Skeletal muscle tissue (tissue), 4 donors: ENCODE data around the gene BPGM. TPM values are rescaled to one million over a fixed set of nuclear protein-coding genes. Genes with fewer than 3 reads are reported as not detected.
"Not testable (repeated sequence)": the region's sequence is repeated elsewhere in the genome, so short reads cannot be mapped to it uniquely, and the experiment has no call there.

Experiments
- H3K27ac ChIP-seq: one replicate; pipeline ENCODE4 v1.7.0; 2013; ENCODE audit warnings: mild to moderate bottlenecking, low read depth, low read length, inconsistent platforms
- H3K27me3 ChIP-seq, 3 donors: one replicate each; pipeline ENCODE4 v1.7.0; 2013; ENCODE audit warnings: low read length in 3 of 3; ENCODE audit not compliant: control insufficient read depth in 3 of 3, insufficient read depth in 3 of 3
- H3K36me3 ChIP-seq, 3 donors: one replicate each; pipeline ENCODE4 v1.7.0; 2013; ENCODE audit warnings: low read length in 3 of 3; ENCODE audit not compliant: control insufficient read depth in 3 of 3, insufficient read depth in 3 of 3
- H3K4me1 ChIP-seq, 3 donors: one replicate each; pipeline ENCODE4 v1.7.0; 2013; ENCODE audit warnings: low read length in 3 of 3, mild to moderate bottlenecking in 3 of 3; ENCODE audit not compliant: control insufficient read depth in 3 of 3, insufficient read depth in 3 of 3
- H3K4me3 ChIP-seq, 3 donors: one replicate each; pipeline ENCODE4 v1.7.0; 2013; ENCODE audit warnings: low read length in 3 of 3
- H3K9ac ChIP-seq, 3 donors: one replicate each; pipeline ENCODE4 v1.7.0; 2013; ENCODE audit warnings: low read length in 3 of 3, mild to moderate bottlenecking in 3 of 3, moderate library complexity in 2 of 3, low read depth in 1 of 3
- H3K9me3 ChIP-seq, 3 donors: one replicate each; pipeline ENCODE4 v1.7.0; 2013; ENCODE audit warnings: low read length in 3 of 3; ENCODE audit not compliant: control insufficient read depth in 3 of 3
- total RNA-seq: library from RNA; depleted of rRNA; stranded (reverse); fragments of >200 nt; gene quantifications from one replicate; pipeline ENCODE4 v1.2.3, GENCODE V29; 2014
- donor health status: Osteomylitis.

Gene BPGM
- total RNA-seq, 1 donor from 2014 or later, result 92.9 TPM

DNA sequence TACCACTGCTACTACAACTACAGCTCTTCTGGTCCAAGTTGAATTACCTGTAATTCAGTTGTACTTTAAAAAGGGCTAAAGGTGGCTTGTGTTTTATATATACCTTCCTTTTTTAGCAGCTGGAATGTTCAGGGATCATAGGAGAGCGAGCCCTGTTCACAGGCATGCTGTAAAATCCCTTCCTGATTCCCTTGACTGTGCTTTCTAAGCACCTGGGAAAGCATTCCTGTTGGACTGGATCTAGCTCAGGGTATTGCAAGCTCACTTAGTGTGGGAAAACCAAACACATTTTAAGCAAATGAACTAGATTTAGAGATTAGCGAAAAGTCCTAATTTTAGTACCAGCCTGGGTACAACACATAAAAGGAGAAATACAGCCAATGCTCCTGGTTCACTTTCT is 31.5 kb downstream of the BPGM start:
- no peak overlapping the region for H3K27ac ChIP-seq
- peaks cover 0 to 2% (median 0%) of the 10 kb centered on the region in 3 donors for H3K4me1 ChIP-seq
- H3K4me3 ChIP-seq, result no peak overlapping the region
- H3K36me3 ChIP-seq, result peaks cover 4 to 12% (median 11%) of the 10 kb centered on the region in 3 donors
- H3K27me3 ChIP-seq, result no peaks in the 10 kb centered on the region
- no peaks in the 10 kb centered on the region for H3K9me3 ChIP-seq
- H3K9ac ChIP-seq, result no peak overlapping the region

DNA sequence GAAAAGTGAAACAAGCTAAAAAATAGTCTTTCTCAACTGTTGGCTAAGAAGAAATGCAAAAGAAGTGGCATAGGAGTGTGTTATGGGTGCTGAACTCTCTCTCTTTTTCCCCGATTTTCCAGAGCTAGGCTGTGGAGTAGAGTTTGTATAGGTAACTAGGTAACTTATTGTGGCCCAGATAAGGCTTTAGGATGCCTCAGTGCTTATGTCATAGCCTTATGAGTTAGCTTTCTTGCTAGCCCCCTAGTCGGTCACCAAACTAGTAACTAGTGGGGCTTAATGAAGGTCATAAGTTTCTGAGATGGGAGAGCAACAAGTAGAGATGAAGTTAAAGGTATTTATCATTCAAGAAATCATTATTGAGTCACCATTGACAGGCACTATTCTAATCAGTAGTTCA is 32.4 kb downstream of the BPGM start:
- Histone ChIP-seq H3K4me3 (no peak overlapping the region), H3K9ac (no peak overlapping the region), H3K4me1 (peaks cover 0 to 2% (median 0%) of the 10 kb centered on the region in 3 donors), H3K9me3 (no peaks in the 10 kb centered on the region), H3K36me3 (peaks cover 4 to 12% (median 11%) of the 10 kb centered on the region in 3 donors), H3K27ac (no peak overlapping the region), H3K27me3 (no peaks in the 10 kb centered on the region)

- no peak overlapping the region for H3K9ac ChIP-seq
- no peak overlapping the region for H3K4me3 ChIP-seq
- H3K27ac ChIP-seq, result no peak overlapping the region
- peaks cover 4 to 8% (median 6%) of the 10 kb centered on the region in 3 donors for H3K36me3 ChIP-seq
- H3K9me3 ChIP-seq, result no peaks in the 10 kb centered on the region
- H3K4me1 ChIP-seq, result no peaks in the 10 kb centered on the region
- no peaks in the 10 kb centered on the region for H3K27me3 ChIP-seq
Observed at GRCh38 chr7:134684165-134684564, 37.5 kb downstream of the BPGM start.

GRCh38 chr7:134685250-134685649 is 38.6 kb downstream of the BPGM start:
- no peak overlapping the region for H3K4me3 ChIP-seq
- peaks cover 0 to 4% (median 0%) of the 10 kb centered on the region in 3 donors for H3K36me3 ChIP-seq
- no peak overlapping the region for H3K27ac ChIP-seq
- H3K4me1 ChIP-seq, result no peaks in the 10 kb centered on the region
- H3K27me3 ChIP-seq, result no peaks in the 10 kb centered on the region
- H3K9ac ChIP-seq, result no peak overlapping the region
- H3K9me3 ChIP-seq, result no peaks in the 10 kb centered on the region

GRCh38 chr7:134686786-134687185 is 40.1 kb downstream of the BPGM start:
- Histone ChIP-seq H3K9ac (no peak overlapping the region), H3K27me3 (no peaks in the 10 kb centered on the region), H3K4me1 (peaks cover 5 to 8% (median 8%) of the 10 kb centered on the region in 3 donors), H3K4me3 (no peak overlapping the region), H3K27ac (no peak overlapping the region), H3K9me3 (no peaks in the 10 kb centered on the region), H3K36me3 (no peaks in the 10 kb centered on the region)

DNA sequence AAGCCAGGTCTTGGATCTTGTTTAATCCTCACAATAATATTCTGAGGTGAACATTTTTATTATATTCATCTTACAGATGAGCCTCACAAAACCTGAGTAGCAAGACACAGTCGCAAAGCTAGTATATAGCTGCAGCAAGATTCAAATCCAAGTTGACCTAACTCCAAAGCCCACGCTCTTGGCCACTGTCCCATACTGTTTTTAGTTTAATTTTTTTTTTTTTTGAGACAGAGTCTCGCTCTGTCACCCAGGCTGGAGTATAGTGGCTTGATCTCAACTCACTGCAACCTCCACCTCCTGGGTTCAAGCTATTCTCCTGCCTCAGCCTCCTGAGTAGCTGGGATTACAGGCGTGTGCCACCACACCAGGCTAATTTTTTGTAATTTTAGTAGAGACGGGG is 42.9 kb downstream of the BPGM start:
- H3K27ac ChIP-seq, H3K27me3 ChIP-seq, H3K9me3 ChIP-seq, H3K36me3 ChIP-seq, H3K9ac ChIP-seq: not testable (repeated sequence)
- Histone ChIP-seq H3K4me1 (peaks cover 5 to 12% (median 8%) of the 10 kb centered on the region in 3 donors), H3K4me3 (peak overlapping the region in 1 of 3 donors; percentile 46)

- H3K9me3 ChIP-seq, result no peaks in the 10 kb centered on the region
- no peaks in the 10 kb centered on the region for H3K36me3 ChIP-seq
- H3K27me3 ChIP-seq, result no peaks in the 10 kb centered on the region
- H3K4me3 ChIP-seq, result peak overlapping the region in 1 of 3 donors; percentile 46
- H3K9ac ChIP-seq, result no peak overlapping the region
- H3K4me1 ChIP-seq, result peaks cover 5 to 12% (median 8%) of the 10 kb centered on the region in 3 donors
- peak overlapping the region; percentile 43 for H3K27ac ChIP-seq
Observed at GRCh38 chr7:134690016-134690415, 43.4 kb downstream of the BPGM start.

DNA sequence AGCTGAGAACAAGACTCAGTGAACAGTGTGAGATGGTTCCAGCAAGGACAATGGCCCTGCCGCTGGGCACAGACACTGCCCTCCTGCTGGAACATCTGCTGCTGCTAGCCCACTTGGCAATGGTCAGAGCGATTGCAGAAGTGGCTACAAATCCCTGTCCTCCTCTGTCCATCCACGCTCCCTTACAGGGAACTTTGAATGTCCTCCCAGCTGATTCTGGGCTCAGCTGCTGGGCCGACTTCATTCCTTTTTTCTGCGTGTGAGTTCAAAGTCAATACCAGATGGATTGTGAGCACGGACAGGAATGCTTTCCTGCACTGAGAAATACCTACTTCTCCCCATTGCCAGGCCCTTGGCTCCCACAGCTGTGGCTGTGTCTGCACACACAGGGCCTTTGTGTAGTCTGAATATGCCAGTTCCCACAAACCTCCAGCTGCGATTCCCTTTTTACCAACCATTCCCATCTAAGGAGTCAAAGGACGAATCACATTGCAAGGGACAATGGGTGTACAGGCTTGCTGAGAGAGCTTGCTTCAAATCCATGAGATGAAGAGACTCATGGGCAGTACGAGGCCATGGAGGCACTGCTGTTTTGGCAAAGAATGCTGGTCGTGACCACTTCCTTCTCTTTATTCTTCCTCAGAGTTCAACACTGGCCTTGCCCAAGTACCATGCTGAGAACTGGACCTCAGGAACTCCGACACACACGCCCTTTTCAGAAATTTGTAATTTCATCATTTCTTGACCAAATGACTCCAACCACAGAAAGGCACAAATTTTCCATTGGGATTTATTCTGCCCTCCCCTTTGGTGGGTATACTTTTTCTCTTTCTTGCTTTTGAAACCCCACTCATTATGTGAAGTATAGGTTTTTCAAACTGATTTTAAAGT is 44.2 kb downstream of the BPGM start:
- no peaks in the 10 kb centered on the region for H3K27me3 ChIP-seq
- H3K4me3 ChIP-seq, result no peak overlapping the region
- H3K9ac ChIP-seq, result no peak overlapping the region
- H3K27ac ChIP-seq, result peak overlapping the region; percentile 43
- H3K4me1 ChIP-seq, result peaks cover 5 to 13% (median 12%) of the 10 kb centered on the region in 3 donors
- no peaks in the 10 kb centered on the region for H3K9me3 ChIP-seq
- no peaks in the 10 kb centered on the region for H3K36me3 ChIP-seq

DNA sequence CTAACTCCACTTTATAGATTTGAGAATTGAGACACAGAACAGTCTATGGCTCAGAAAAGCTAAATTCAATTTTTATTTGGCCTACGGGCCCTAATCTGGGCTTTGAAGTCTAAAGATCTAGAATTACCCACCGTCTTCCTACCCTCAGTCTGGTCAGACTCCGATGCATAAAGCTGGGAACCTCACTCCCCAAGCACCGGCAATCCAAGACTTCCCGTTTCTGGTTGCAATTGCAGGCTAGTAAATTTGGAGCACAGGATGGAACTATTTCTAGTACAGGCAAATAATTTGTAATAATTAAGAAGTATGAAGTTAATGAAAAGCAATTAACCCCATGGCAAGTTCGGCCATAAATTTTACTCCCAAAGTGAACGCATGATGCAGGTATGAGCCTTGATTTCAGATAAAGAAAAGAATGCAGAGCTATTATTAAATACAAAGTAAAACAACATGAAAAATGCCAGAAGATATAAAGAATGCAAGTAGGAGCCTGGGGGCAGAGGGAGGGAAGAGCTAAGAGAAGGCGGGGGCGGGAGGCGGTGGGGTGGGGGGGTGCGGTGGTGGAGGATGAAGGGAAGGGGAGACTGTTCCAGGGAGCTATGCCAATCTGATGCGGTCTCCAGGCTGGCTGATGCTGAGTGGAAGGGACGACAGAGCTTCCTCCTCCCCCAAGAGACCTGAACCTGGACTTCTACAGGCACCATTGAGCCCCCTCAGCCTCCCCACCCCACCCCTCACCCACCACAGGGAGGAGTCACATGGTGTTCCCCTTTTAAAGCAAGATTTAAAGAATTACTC is 45.1 kb downstream of the BPGM start:
- Histone ChIP-seq H3K9me3 (no peaks in the 10 kb centered on the region), H3K27ac (peak overlapping the region; percentile 43), H3K27me3 (no peaks in the 10 kb centered on the region), H3K4me3 (no peak overlapping the region), H3K9ac (no peak overlapping the region), H3K36me3 (no peaks in the 10 kb centered on the region), H3K4me1 (peaks cover 5 to 13% (median 12%) of the 10 kb centered on the region in 3 donors)

GRCh38 chr7:134692344-134692705 is 45.7 kb downstream of the BPGM start:
- no peaks in the 10 kb centered on the region for H3K36me3 ChIP-seq
- no peak overlapping the region for H3K4me3 ChIP-seq
- H3K27me3 ChIP-seq, result no peaks in the 10 kb centered on the region
- H3K9ac ChIP-seq, result no peak overlapping the region
- no peaks in the 10 kb centered on the region for H3K9me3 ChIP-seq
- peak overlapping the region; percentile 42 for H3K27ac ChIP-seq
- H3K4me1 ChIP-seq, result peaks cover 5 to 13% (median 12%) of the 10 kb centered on the region in 3 donors
